ENCODE data around the gene ZNG1B. TPM values are rescaled to one million over a fixed set of nuclear protein-coding genes. Genes with fewer than 3 reads are reported as not detected.
"Not testable (repeated sequence)": the region's sequence is repeated elsewhere in the genome, so short reads cannot be mapped to it uniquely, and the experiment has no call there.

Gene ZNG1B
- total and polyA plus RNA-seq, 4 donors: 28.6 to 43.1 (median 32.2) TPM

- ATAC-seq (ENCODE audit: low FRiP score); H3K27me3 ChIP-seq (ENCODE audit: control insufficient read depth in 1 of 2, insufficient read depth in 2 of 2, low read length in 1 of 2); H3K4me3 ChIP-seq (ENCODE audit: low read length in 2 of 2); H3K36me3 ChIP-seq (ENCODE audit: control insufficient read depth in 1 of 2, insufficient read depth in 2 of 2, low read length in 1 of 2); H3K9me3 ChIP-seq (ENCODE audit: control insufficient read depth, low read length); intact Hi-C loops (cut with DNase I); DNase-seq; H3K4me1 ChIP-seq (ENCODE audit: control insufficient read depth in 1 of 2, insufficient read depth in 2 of 2, low read length in 2 of 2); H3K27ac ChIP-seq (ENCODE audit: low read depth in 1 of 2, low read length in 2 of 2): not testable (repeated sequence)
These were observed 4.0 kb upstream of the ZNG1B start for GRCh38 chr2:113433468-113433867.

- intact Hi-C loops (cut with DNase I); H3K36me3 ChIP-seq (ENCODE audit: control insufficient read depth in 1 of 2, insufficient read depth in 2 of 2, low read length in 1 of 2); ATAC-seq (ENCODE audit: low FRiP score); H3K27ac ChIP-seq (ENCODE audit: low read depth in 1 of 2, low read length in 2 of 2); DNase-seq; H3K9me3 ChIP-seq (ENCODE audit: control insufficient read depth, low read length); H3K4me1 ChIP-seq (ENCODE audit: control insufficient read depth in 1 of 2, insufficient read depth in 2 of 2, low read length in 2 of 2); H3K4me3 ChIP-seq (ENCODE audit: low read length in 2 of 2); H3K27me3 ChIP-seq (ENCODE audit: control insufficient read depth in 1 of 2, insufficient read depth in 2 of 2, low read length in 1 of 2): not testable (repeated sequence)
These were observed 28.3 kb downstream of the ZNG1B start for GRCh38 chr2:113465770-113466169.

GRCh38 chr2:113476688-113477368 is 39.3 kb downstream of the ZNG1B start:
- intact Hi-C loops (cut with DNase I); DNase-seq; H3K9me3 ChIP-seq (ENCODE audit: control insufficient read depth, low read length); ATAC-seq (ENCODE audit: low FRiP score); H3K27ac ChIP-seq (ENCODE audit: low read depth in 1 of 2, low read length in 2 of 2); H3K4me3 ChIP-seq (ENCODE audit: low read length in 2 of 2); H3K27me3 ChIP-seq (ENCODE audit: control insufficient read depth in 1 of 2, insufficient read depth in 2 of 2, low read length in 1 of 2); H3K4me1 ChIP-seq (ENCODE audit: control insufficient read depth in 1 of 2, insufficient read depth in 2 of 2, low read length in 2 of 2); H3K36me3 ChIP-seq (ENCODE audit: control insufficient read depth in 1 of 2, insufficient read depth in 2 of 2, low read length in 1 of 2): not testable (repeated sequence)
- 95 to 97% methylated on average over 15 to 18 of the region's 24 CpGs for WGBS, 2 donors

DNA sequence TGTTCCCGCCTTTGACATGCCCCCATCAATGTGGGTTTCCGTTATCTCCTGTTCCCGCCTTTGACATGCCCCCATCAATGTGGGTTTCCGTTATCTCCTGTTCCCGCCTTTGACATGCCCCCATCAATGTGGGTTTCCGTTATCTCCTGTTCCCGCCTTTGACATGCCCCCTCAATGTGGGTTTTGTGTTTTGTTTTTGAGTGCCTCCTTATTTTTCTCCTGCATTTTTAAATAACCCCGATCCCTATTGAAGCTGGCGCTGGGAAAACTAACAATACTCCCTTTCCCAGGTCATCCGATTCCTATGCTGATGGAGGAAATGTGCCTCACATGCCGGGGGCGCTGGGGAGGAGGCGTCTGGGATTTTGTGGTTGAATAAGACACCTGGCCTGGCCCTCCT is 59.0 kb downstream of the ZNG1B start:
- ATAC-seq (ENCODE audit: low FRiP score); H3K27me3 ChIP-seq (ENCODE audit: control insufficient read depth in 1 of 2, insufficient read depth in 2 of 2, low read length in 1 of 2); intact Hi-C loops (cut with DNase I): not testable (repeated sequence)

DNA sequence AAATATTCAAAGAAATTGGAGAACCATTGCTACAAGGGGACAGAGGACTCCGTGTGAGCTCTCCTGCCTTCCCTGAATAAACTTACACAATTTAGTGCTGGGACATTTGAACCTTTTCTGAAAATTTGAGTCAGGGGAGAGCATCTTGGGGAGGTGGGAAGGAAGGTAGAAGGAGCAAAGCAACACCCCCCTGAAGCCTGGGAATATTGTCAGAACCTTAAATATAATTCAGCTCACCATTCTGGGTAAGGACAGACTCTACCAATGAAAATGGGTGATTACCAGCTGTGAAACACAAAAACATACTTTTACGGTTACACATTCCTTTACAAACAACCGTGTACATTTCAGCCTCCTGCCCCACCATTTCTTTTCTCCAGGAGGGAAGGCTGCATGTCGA is 60.9 kb downstream of the ZNG1B start, which contains the start of gene FOXD4L1:
Gene FOXD4L1, plus strand, starts transcription at position 301 of the 400 bp plus-strand sequence. CDS start 592 bp downstream, outside the sequence.
- WGBS, 2 donors: 89 to 93% methylated on average over 2 to 3 of the region's 4 CpGs
- ATAC-seq (ENCODE audit: low FRiP score); DNase-seq; intact Hi-C loops (cut with DNase I); H3K36me3 ChIP-seq (ENCODE audit: control insufficient read depth in 1 of 2, insufficient read depth in 2 of 2, low read length in 1 of 2); H3K27me3 ChIP-seq (ENCODE audit: control insufficient read depth in 1 of 2, insufficient read depth in 2 of 2, low read length in 1 of 2); H3K9me3 ChIP-seq (ENCODE audit: control insufficient read depth, low read length); H3K4me1 ChIP-seq (ENCODE audit: control insufficient read depth in 1 of 2, insufficient read depth in 2 of 2, low read length in 2 of 2); H3K27ac ChIP-seq (ENCODE audit: low read depth in 1 of 2, low read length in 2 of 2); H3K4me3 ChIP-seq (ENCODE audit: low read length in 2 of 2): not testable (repeated sequence)

More for the DNA sequence above, 59.0 kb downstream of the ZNG1B start:
- H3K27ac ChIP-seq (ENCODE audit: low read depth in 1 of 2, low read length in 2 of 2); DNase-seq; H3K36me3 ChIP-seq (ENCODE audit: control insufficient read depth in 1 of 2, insufficient read depth in 2 of 2, low read length in 1 of 2); H3K9me3 ChIP-seq (ENCODE audit: control insufficient read depth, low read length); H3K4me3 ChIP-seq (ENCODE audit: low read length in 2 of 2); H3K4me1 ChIP-seq (ENCODE audit: control insufficient read depth in 1 of 2, insufficient read depth in 2 of 2, low read length in 2 of 2): not testable (repeated sequence)
- 96 to 97% methylated on average over 13 of the region's 13 CpGs for WGBS, 2 donors

GRCh38 chr2:113499019-113499885 is 61.8 kb downstream of the ZNG1B start:
- H3K9me3 ChIP-seq (ENCODE audit: control insufficient read depth, low read length); H3K4me3 ChIP-seq (ENCODE audit: low read length in 2 of 2); H3K27me3 ChIP-seq (ENCODE audit: control insufficient read depth in 1 of 2, insufficient read depth in 2 of 2, low read length in 1 of 2); DNase-seq; intact Hi-C loops (cut with DNase I); H3K27ac ChIP-seq (ENCODE audit: low read depth in 1 of 2, low read length in 2 of 2); H3K36me3 ChIP-seq (ENCODE audit: control insufficient read depth in 1 of 2, insufficient read depth in 2 of 2, low read length in 1 of 2); ATAC-seq (ENCODE audit: low FRiP score); H3K4me1 ChIP-seq (ENCODE audit: control insufficient read depth in 1 of 2, insufficient read depth in 2 of 2, low read length in 2 of 2): not testable (repeated sequence)
- 16 to 19% methylated on average over 35 to 62 of the region's 62 CpGs for WGBS, 2 donors

- DNase-seq; H3K27me3 ChIP-seq (ENCODE audit: control insufficient read depth in 1 of 2, insufficient read depth in 2 of 2, low read length in 1 of 2); H3K9me3 ChIP-seq (ENCODE audit: control insufficient read depth, low read length); H3K27ac ChIP-seq (ENCODE audit: low read depth in 1 of 2, low read length in 2 of 2); intact Hi-C loops (cut with DNase I); ATAC-seq (ENCODE audit: low FRiP score); H3K4me1 ChIP-seq (ENCODE audit: control insufficient read depth in 1 of 2, insufficient read depth in 2 of 2, low read length in 2 of 2); H3K36me3 ChIP-seq (ENCODE audit: control insufficient read depth in 1 of 2, insufficient read depth in 2 of 2, low read length in 1 of 2); H3K4me3 ChIP-seq (ENCODE audit: low read length in 2 of 2): not testable (repeated sequence)
- WGBS, 2 donors: 12% methylated on average over 33 to 54 of the region's 56 CpGs
These were observed 62.6 kb downstream of the ZNG1B start for GRCh38 chr2:113499886-113500722.

GRCh38 chr2:113500723-113501038 is 63.2 kb downstream of the ZNG1B start:
- H3K27me3 ChIP-seq (ENCODE audit: control insufficient read depth in 1 of 2, insufficient read depth in 2 of 2, low read length in 1 of 2): not testable (repeated sequence)

More at GRCh38 chr2:113500723-113501038, 63.2 kb downstream of the ZNG1B start:
- H3K36me3 ChIP-seq (ENCODE audit: control insufficient read depth in 1 of 2, insufficient read depth in 2 of 2, low read length in 1 of 2); DNase-seq; H3K4me3 ChIP-seq (ENCODE audit: low read length in 2 of 2); ATAC-seq (ENCODE audit: low FRiP score); H3K4me1 ChIP-seq (ENCODE audit: control insufficient read depth in 1 of 2, insufficient read depth in 2 of 2, low read length in 2 of 2); intact Hi-C loops (cut with DNase I); H3K9me3 ChIP-seq (ENCODE audit: control insufficient read depth, low read length); H3K27ac ChIP-seq (ENCODE audit: low read depth in 1 of 2, low read length in 2 of 2): not testable (repeated sequence)
- WGBS, 2 donors: 35 to 41% methylated on average over 8 of the region's 8 CpGs

Measured in aorta (tissue), 5 donors.